OCI-LY7 (cell line): ENCODE measurements around the gene PTH2.

Experiments used
- CTCF ChIP-seq: fragments of 200-600 bp; sonication (generic); conservative IDR thresholded peaks from 2 replicates; pipeline ENCODE4 v1.5.1; 2014; ENCODE audit warnings: mild to moderate bottlenecking, antibody characterized with exemption, low read length, moderate library complexity, mixed read lengths
- EZH2phosphoT487 ChIP-seq: fragments of 200-600 bp; sonication (generic); IDR thresholded peaks from 2 replicates; pipeline ENCODE4 v1.6.1; 2018; ENCODE audit warnings: low read depth, borderline replicate concordance, mild to moderate bottlenecking, mixed run types, antibody characterized with exemption, low read length, moderate library complexity, mixed read lengths

DNA sequence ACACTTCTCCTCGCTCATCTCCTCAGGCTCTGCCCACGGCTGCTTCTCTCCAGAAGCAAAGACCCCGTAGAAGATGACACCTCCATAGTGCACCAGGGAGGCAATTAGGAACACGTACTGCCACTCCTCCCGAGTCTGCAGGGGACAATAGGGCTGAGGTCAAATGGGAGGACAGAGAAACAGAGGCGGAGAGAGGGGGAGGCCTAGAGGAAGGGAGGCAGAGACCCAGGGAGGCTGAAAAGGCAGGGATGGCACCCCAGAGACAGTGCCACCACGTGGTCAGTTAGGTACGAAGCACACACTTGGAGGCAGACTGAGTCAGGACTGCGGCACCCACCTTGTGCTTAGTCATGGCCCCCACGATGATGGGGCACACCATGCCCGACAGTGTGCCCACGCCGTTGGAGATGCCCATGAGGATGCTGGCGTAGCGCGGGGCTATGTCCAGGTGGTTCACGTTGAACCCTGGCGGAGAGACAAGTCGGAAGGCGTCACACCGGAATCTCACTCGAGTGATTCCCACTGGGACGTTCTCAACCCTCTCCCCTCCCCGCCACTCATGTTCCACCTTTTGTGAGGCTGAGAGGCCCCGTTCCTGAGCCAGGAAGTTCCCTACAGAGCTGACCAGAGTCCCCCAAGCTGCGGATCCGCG lies 7.6 kb upstream of the PTH2 start:
- TF ChIP-seq CTCF: peak; percentile 75
- no peak for TF ChIP-seq EZH2phosphoT487
